H9 (cell line): ENCODE results near the gene RDH12. TPM values are rescaled to one million over a fixed set of nuclear protein-coding genes. Genes with fewer than 3 reads are reported as not detected.

Experiments
- DNase-seq: peaks from one replicate; pipeline ENCODE4 v3.0.0-alpha.2; 2017
- H2AFZ ChIP-seq: one replicate; pipeline ENCODE4 v1.6.1; 2013; ENCODE audit warnings: mild to moderate bottlenecking, low read length, control low read depth, moderate library complexity
- H2AK5ac ChIP-seq: 2 replicates; pipeline ENCODE4 v1.6.1; 2013; ENCODE audit warnings: low read length, control low read depth, mixed read lengths; ENCODE audit not compliant: insufficient read length
- H2BK120ac ChIP-seq: one replicate; pipeline ENCODE4 v1.6.1; 2013; ENCODE audit warnings: low read depth, mild to moderate bottlenecking, low read length, control low read depth, inconsistent platforms; ENCODE audit not compliant: poor library complexity, severe bottlenecking
- H2BK12ac ChIP-seq: 2 replicates; pipeline ENCODE4 v1.6.1; 2013; ENCODE audit warnings: low read length, control low read depth, mixed read lengths, low read depth; ENCODE audit not compliant: insufficient read length
- H2BK15ac ChIP-seq: 2 replicates; pipeline ENCODE4 v1.6.1; 2013; ENCODE audit warnings: low read depth, low read length, control low read depth
- H2BK20ac ChIP-seq: one replicate; pipeline ENCODE4 v1.6.1; 2013; ENCODE audit warnings: low read depth, mild to moderate bottlenecking, low read length, control low read depth, inconsistent platforms; ENCODE audit not compliant: poor library complexity, severe bottlenecking
- H2BK5ac ChIP-seq: 2 replicates; pipeline ENCODE4 v1.6.1; 2013; ENCODE audit warnings: low read length, control low read depth, mixed read lengths; ENCODE audit not compliant: insufficient read length
- H3K14ac ChIP-seq: 2 replicates; pipeline ENCODE4 v1.6.1; 2013; ENCODE audit warnings: low read length, control low read depth; ENCODE audit not compliant: insufficient read depth
- H3K18ac ChIP-seq: 2 replicates; pipeline ENCODE4 v1.6.1; 2013; ENCODE audit warnings: low read depth, mild to moderate bottlenecking, mixed read lengths, low read length, control low read depth; ENCODE audit not compliant: insufficient read length
- H3K23ac ChIP-seq: 2 replicates; pipeline ENCODE4 v1.6.1; 2013; ENCODE audit warnings: low read length, control low read depth, mixed read lengths, low read depth; ENCODE audit not compliant: insufficient read length
- H3K23me2 ChIP-seq: 2 replicates; pipeline ENCODE4 v1.6.1; 2013; ENCODE audit warnings: low read depth, mild to moderate bottlenecking, mixed read lengths, low read length, control low read depth; ENCODE audit not compliant: insufficient read length, poor library complexity, severe bottlenecking
- H3K27ac ChIP-seq: 2 replicates; pipeline ENCODE4 v1.5.1; 2013; ENCODE audit warnings: low read length, control low read depth, mixed read lengths, low read depth; ENCODE audit not compliant: insufficient read length
- H3K27me3 ChIP-seq: 2 replicates; pipeline ENCODE4 v1.6.1; 2013; ENCODE audit warnings: low read length, control low read depth, inconsistent platforms; ENCODE audit not compliant: insufficient read depth
- H3K4ac ChIP-seq: 2 replicates; pipeline ENCODE4 v1.6.1; 2013; ENCODE audit warnings: low read depth, mild to moderate bottlenecking, control low read depth, inconsistent platforms, low read length, moderate library complexity
- H3K4me1 ChIP-seq: 2 replicates; pipeline ENCODE4 v1.6.1; 2013; ENCODE audit warnings: low read length, control low read depth, inconsistent platforms; ENCODE audit not compliant: insufficient read depth
- H3K4me2 ChIP-seq: 2 replicates; pipeline ENCODE4 v1.6.1; 2013; ENCODE audit warnings: low read length, control low read depth, mixed read lengths; ENCODE audit not compliant: insufficient read length, insufficient read depth
- H3K56ac ChIP-seq: 2 replicates; pipeline ENCODE4 v1.6.1; 2013; ENCODE audit warnings: low read depth, mild to moderate bottlenecking, mixed read lengths, low read length, control low read depth; ENCODE audit not compliant: insufficient read length
- H3K79me1 ChIP-seq: 2 replicates; pipeline ENCODE4 v1.6.1; 2013; ENCODE audit warnings: low read depth, mild to moderate bottlenecking, moderate library complexity, low read length, control low read depth, inconsistent platforms; ENCODE audit not compliant: insufficient read depth, poor library complexity, severe bottlenecking
- H3K79me2 ChIP-seq: 2 replicates; pipeline ENCODE4 v1.6.1; 2013; ENCODE audit warnings: low read length, control low read depth, inconsistent platforms; ENCODE audit not compliant: insufficient read depth
- H3K9ac ChIP-seq: 2 replicates; pipeline ENCODE4 v1.6.1; 2013; ENCODE audit warnings: low read length, control low read depth, mixed read lengths; ENCODE audit not compliant: insufficient read length; ENCODE audit errors: extremely low read depth
- H3K9me3 ChIP-seq: one replicate; pipeline ENCODE4 v1.6.1; 2013; ENCODE audit warnings: low read depth, low read length, inconsistent platforms; ENCODE audit not compliant: control insufficient read depth
- H3T11ph ChIP-seq: one replicate; pipeline ENCODE4 v1.6.1; 2013; ENCODE audit warnings: mild to moderate bottlenecking, low read length, control low read depth, inconsistent platforms
- H4K20me1 ChIP-seq: one replicate; pipeline ENCODE4 v1.6.1; 2013; ENCODE audit not compliant: control insufficient read depth, insufficient read length, insufficient read depth
- H4K5ac ChIP-seq: 2 replicates; pipeline ENCODE4 v1.6.1; 2013; ENCODE audit warnings: low read depth, mild to moderate bottlenecking, mixed read lengths, low read length, control low read depth; ENCODE audit not compliant: insufficient read length
- H4K8ac ChIP-seq: replicated peaks from 2 replicates; pipeline ENCODE4 v1.6.1; 2013; ENCODE audit warnings: low read length, control low read depth, mixed read lengths, low read depth; ENCODE audit not compliant: insufficient read length
- H4K91ac ChIP-seq: 2 replicates; pipeline ENCODE4 v1.6.1; 2013; ENCODE audit warnings: low read depth, mild to moderate bottlenecking, moderate library complexity, mixed read lengths, low read length, control low read depth; ENCODE audit not compliant: insufficient read length
- H3K27ac Mint-ChIP-seq, 3 experiments: 2 replicates in 2 of 3; 3 replicates in 1 of 3; pipeline ENCODE4 v1.8.0; 2020 to 2021; ENCODE audit warnings: mixed read lengths in 3 of 3, mild to moderate bottlenecking in 1 of 3, moderate library complexity in 1 of 3
- H3K27me3 Mint-ChIP-seq: 2 replicates; pipeline ENCODE4 v1.8.0; 2021; ENCODE audit warnings: low read depth, mild to moderate bottlenecking, moderate library complexity, mixed read lengths
- H3K36me3 Mint-ChIP-seq, 3 experiments: 2 replicates in 2 of 3; 3 replicates in 1 of 3; pipeline ENCODE4 v1.8.0; 2020 to 2021; ENCODE audit warnings: low read depth in 3 of 3, mixed read lengths in 3 of 3; ENCODE audit not compliant: insufficient read depth in 1 of 3
- H3K4me1 Mint-ChIP-seq, 2 experiments: 2 replicates each; pipeline ENCODE4 v1.8.0; 2020; ENCODE audit warnings: mixed read lengths in 2 of 2
- H3K4me3 Mint-ChIP-seq, 2 experiments: 2 replicates in 1 of 2; 3 replicates in 1 of 2; pipeline ENCODE4 v1.8.0; 2020 to 2021; ENCODE audit warnings: mild to moderate bottlenecking in 2 of 2, mixed read lengths in 2 of 2, moderate library complexity in 1 of 2
- H3K9me3 Mint-ChIP-seq, 2 experiments: 2 replicates in 1 of 2; 3 replicates in 1 of 2; pipeline ENCODE4 v1.8.0; 2020; ENCODE audit warnings: mild to moderate bottlenecking in 2 of 2, mixed read lengths in 2 of 2, moderate library complexity in 1 of 2
- CTCF ChIP-seq: fragments of 200-600 bp; sonication (generic); conservative IDR thresholded peaks from 3 replicates; pipeline ENCODE4 v1.8.0; 2021; ENCODE audit warnings: antibody characterized with exemption, mild to moderate bottlenecking
- whole genome bisulfite sequencing: extraction: QIAGEN DNeasy Blood & Tissue Kit; methylation state at CpG from one replicate; pipeline ENCODE4 v1.1.7; 2013; ENCODE audit warnings: missing lambda C conversion rate, low lambda C conversion rate, mixed read lengths; ENCODE audit not compliant: insufficient read length; ENCODE audit errors: extremely low coverage; 5-methylcytosine and 5-hydroxymethylcytosine counted together
- total RNA-seq: library from RNA; stranded (reverse); gene quantifications from 2 replicates; pipeline ENCODE4 v1.2.1, GENCODE V29; 2021

The RDH12 gene
- total RNA-seq, 1 experiment from 2014 or later = 0.74 TPM

- peaks cover 7 to 66% (median 58%) of the 10 kb centered on the region in 3 experiments; a peak in 6 of 7 replicates for H3K36me3 Mint-ChIP-seq
Measured at GRCh38 chr14:67765192-67765834, 63.6 kb downstream of the RDH12 start.

More at GRCh38 chr14:67765192-67765834, 63.6 kb downstream of the RDH12 start:
- Histone ChIP-seq H3K79me1 (no peaks in the 10 kb centered on the region), H4K8ac (no peak overlapping the region), H4K91ac (no peak overlapping the region), H3K4me1 (no peaks in the 10 kb centered on the region), H3T11ph (no peak overlapping the region), H2AFZ (no peak overlapping the region), H2BK120ac (no peak overlapping the region), H3K9ac (no peak overlapping the region), H2AK5ac (no peak overlapping the region), H3K9me3 (no peaks in the 10 kb centered on the region), H3K27me3 (no peaks in the 10 kb centered on the region), H3K4ac (no peak overlapping the region), H2BK5ac (no peak overlapping the region), H3K27ac (no peak overlapping the region), H3K18ac (no peak overlapping the region), H3K23me2 (no peaks in the 10 kb centered on the region), H3K56ac (no peak overlapping the region), H3K23ac (no peak overlapping the region), H3K79me2 (no peaks in the 10 kb centered on the region), H4K5ac (no peak overlapping the region), H4K20me1 (no peaks in the 10 kb centered on the region), H2BK12ac (no peak overlapping the region), H2BK20ac (no peak overlapping the region), H3K4me2 (no peak overlapping the region), H2BK15ac (no peak overlapping the region), H3K14ac (no peak overlapping the region)
- Mint-ChIP-seq H3K27ac (no peak overlapping the region), H3K4me3 (no peak overlapping the region), H3K9me3 (no peaks in the 10 kb centered on the region), H3K4me1 (no peaks in the 10 kb centered on the region), H3K27me3 (no peaks in the 10 kb centered on the region)
- DNase-seq = no peak
- WGBS = no CpG with 5 or more reads among the region's 5 CpGs
- TF ChIP-seq CTCF = no peak
